Left lung (tissue), 10 donors: Measurements from ENCODE around the gene RNF111. TPM values are rescaled to one million over a fixed set of nuclear protein-coding genes. Genes with fewer than 3 reads are reported as not detected.

Experiments
- ATAC-seq: fragments of 200-7000 bp; cut with Tn5 transposase; one replicate; pipeline ENCODE4 v1.9.1; 2020; ENCODE audit warnings: moderate library complexity
- DNase-seq, 4 donors: peaks; one replicate each; pipeline ENCODE4 v3.0.0-alpha.2; 2013 to 2020
- H3K27ac ChIP-seq, 2 donors: fragments of 200-600 bp; sonication (generic) in 1 of 2; one replicate each; pipeline versions ENCODE4 v1.5.0 to v1.8.0; 2020 to 2021
- H3K27me3 ChIP-seq, 2 donors: fragments of 200-600 bp; sonication (generic) in 1 of 2; one replicate each; pipeline versions ENCODE4 v1.5.0 to v1.8.0; 2020 to 2021
- H3K36me3 ChIP-seq, 2 donors: fragments of 200-600 bp; sonication (generic) in 1 of 2; one replicate each; pipeline versions ENCODE4 v1.5.0 to v1.8.0; 2020 to 2021
- H3K4me1 ChIP-seq, 2 donors: fragments of 200-600 bp; one replicate each; pipeline ENCODE4 v1.8.0; 2021
- H3K4me3 ChIP-seq, 2 donors: fragments of 200-600 bp; sonication (generic) in 1 of 2; one replicate each; pipeline versions ENCODE4 v1.5.0 to v1.8.0; 2020 to 2021; ENCODE audit warnings: mild to moderate bottlenecking in 1 of 2
- H3K9me3 ChIP-seq, 2 donors: fragments of 200-600 bp; sonication (generic) in 1 of 2; one replicate each; pipeline versions ENCODE4 v1.5.0 to v1.8.0; 2020 to 2021
- CTCF ChIP-seq, 2 donors: fragments of 200-600 bp; sonication (generic) in 1 of 2; IDR thresholded peaks; one replicate each; pipeline versions ENCODE4 v1.5.0 to v1.8.0; 2021; ENCODE audit warnings: antibody characterized with exemption in 2 of 2
- intact Hi-C, 2 donors: fragments of 100-400 bp; cut with DNase I; formaldehyde crosslinking; loops; one replicate each; pipeline versions ENCODE4 v1.11.2 to v1.14.2; 2022
- polyA plus RNA-seq, 6 donors: library from polyadenylated mRNA; unstranded; fragments of 120-200 nt; gene quantifications; one replicate each; pipeline ENCODE4 v1.2.1, GENCODE V29; 2013; ENCODE audit not compliant: insufficient read length in 6 of 6
- total RNA-seq, 2 donors: library from RNA; stranded (reverse); fragmentation: NEBNext Ultra II Directional; extraction: Animal tissue kit (Norgen Biotek cat#: 25700); gene quantifications; one replicate each; pipeline ENCODE4 v1.2.1, GENCODE V29; 2021
- donor health status: DM: no; HTN: yes; CAD: no.
- donor health status: DM: no; HTN: no; CAD: no.

Gene RNF111
- total and polyA plus RNA-seq, 8 donors, result 34.1 to 40.6 (median 39.0) TPM

GRCh38 chr15:59020322-59020721 is 32.9 kb downstream of the RNF111 start:
- TF ChIP-seq CTCF (IDR thresholded peaks at IDR 0.05), result no peak
- no peaks in the 10 kb centered on the region for H3K9me3 ChIP-seq
- H3K27ac ChIP-seq, result no peak overlapping the region
- H3K4me1 ChIP-seq, result no peaks in the 10 kb centered on the region
- no peak overlapping the region for H3K4me3 ChIP-seq
- ATAC-seq (no peak), DNase-seq (no peak)
- H3K27me3 ChIP-seq, result no peaks in the 10 kb centered on the region
- H3K36me3 ChIP-seq, result peaks cover 0 to 3% of the 10 kb centered on the region in 2 donors
- intact Hi-C loops, result no loop called here

GRCh38 chr15:59022188-59022587 is 34.7 kb downstream of the RNF111 start:
- no peak for ATAC-seq
- H3K4me3 ChIP-seq, result no peak overlapping the region
- no peak for DNase-seq
- no peaks in the 10 kb centered on the region for H3K27me3 ChIP-seq
- no peak for TF ChIP-seq CTCF (IDR thresholded peaks at IDR 0.05)
- no peak overlapping the region for H3K27ac ChIP-seq
- intact Hi-C loops, result no loop called here
- H3K4me1 ChIP-seq, result no peaks in the 10 kb centered on the region
- H3K36me3 ChIP-seq, result peaks cover 0 to 3% of the 10 kb centered on the region in 2 donors
- no peaks in the 10 kb centered on the region for H3K9me3 ChIP-seq

- no peak for TF ChIP-seq CTCF (IDR thresholded peaks at IDR 0.05)
- H3K27me3 ChIP-seq, result no peaks in the 10 kb centered on the region
- H3K4me3 ChIP-seq, result no peak overlapping the region
- DNase-seq (no peak), ATAC-seq (no peak)
- no peak overlapping the region for H3K27ac ChIP-seq
- peaks cover 0 to 7% of the 10 kb centered on the region in 2 donors for H3K36me3 ChIP-seq
- no peaks in the 10 kb centered on the region for H3K9me3 ChIP-seq
- intact Hi-C loops, result no loop called here
- H3K4me1 ChIP-seq, result no peaks in the 10 kb centered on the region
These were observed 38.7 kb downstream of the RNF111 start for GRCh38 chr15:59026207-59026606.

- H3K4me1 ChIP-seq, result no peaks in the 10 kb centered on the region
- no peak overlapping the region for H3K27ac ChIP-seq
- TF ChIP-seq CTCF (IDR thresholded peaks at IDR 0.05), result no peak
- no peak for ATAC-seq
- no peaks in the 10 kb centered on the region for H3K9me3 ChIP-seq
- intact Hi-C loops, result no loop called here
- H3K4me3 ChIP-seq, result no peak overlapping the region
- H3K36me3 ChIP-seq, result peaks cover 0 to 23% of the 10 kb centered on the region in 2 donors
- no peak for DNase-seq
- no peaks in the 10 kb centered on the region for H3K27me3 ChIP-seq
These were observed 41.0 kb downstream of the RNF111 start for GRCh38 chr15:59028387-59028955.

GRCh38 chr15:59029554-59029953 is 42.1 kb downstream of the RNF111 start:
- Histone ChIP-seq H3K4me1 (no peaks in the 10 kb centered on the region), H3K27ac (no peak overlapping the region), H3K36me3 (peaks cover 0 to 32% of the 10 kb centered on the region in 2 donors), H3K9me3 (no peaks in the 10 kb centered on the region), H3K4me3 (no peak overlapping the region), H3K27me3 (no peaks in the 10 kb centered on the region)
- intact Hi-C loops, result no loop called here
- no peak for DNase-seq
- no peak for TF ChIP-seq CTCF (IDR thresholded peaks at IDR 0.05)
- ATAC-seq, result no peak
